Right kidney (tissue), 1 donor: ENCODE results near the gene UBE2D2.
A peak's percentile ranks its signal among the peaks of the same experiment; 100 is the strongest.

ENCODE experiments used
- DNase-seq: peaks from one replicate; pipeline ENCODE4 v3.0.0-alpha.2; 2016

UBE2D2 gene

DNA sequence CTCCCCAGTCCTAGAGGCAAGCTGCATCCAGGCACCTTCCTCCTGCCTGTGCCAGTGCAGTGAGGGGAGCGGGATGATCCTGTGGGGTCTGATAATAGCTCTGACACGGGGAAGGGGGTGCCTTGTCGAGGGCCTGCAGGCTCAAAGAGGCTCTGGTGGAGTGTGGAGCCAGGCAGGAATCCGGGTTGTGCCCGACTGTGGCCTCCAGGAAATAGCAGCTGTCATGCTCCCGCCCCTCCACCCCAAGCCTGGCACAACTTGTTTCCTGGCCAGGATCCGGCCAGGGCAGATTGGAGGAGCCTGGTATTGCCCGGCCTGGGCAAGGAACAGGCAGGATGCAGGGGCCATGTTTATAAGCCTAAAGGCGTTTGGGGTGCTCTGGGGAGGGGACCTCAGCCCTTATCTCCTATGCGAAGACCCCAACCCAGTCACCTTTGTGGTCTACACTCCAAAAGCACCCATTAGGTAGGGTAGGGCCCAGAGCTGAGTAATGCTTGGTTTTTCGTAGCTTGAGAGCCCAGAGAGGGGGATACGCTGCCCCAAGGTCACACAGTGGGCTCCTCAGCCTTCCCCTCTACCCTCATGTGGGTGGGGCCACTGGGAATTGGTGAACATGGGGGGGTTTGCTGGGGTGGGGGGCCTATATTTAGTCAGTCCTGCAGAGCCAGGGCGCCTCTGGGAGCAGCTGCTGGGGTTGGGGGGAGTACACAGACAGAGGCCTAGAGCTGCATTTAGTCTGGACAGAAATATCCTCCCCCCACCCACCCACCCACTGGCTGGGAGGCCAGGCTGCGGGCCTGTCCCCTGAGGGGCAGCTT, 99.2 kb downstream of the UBE2D2 start:
- DNase-seq, result no peak

DNA sequence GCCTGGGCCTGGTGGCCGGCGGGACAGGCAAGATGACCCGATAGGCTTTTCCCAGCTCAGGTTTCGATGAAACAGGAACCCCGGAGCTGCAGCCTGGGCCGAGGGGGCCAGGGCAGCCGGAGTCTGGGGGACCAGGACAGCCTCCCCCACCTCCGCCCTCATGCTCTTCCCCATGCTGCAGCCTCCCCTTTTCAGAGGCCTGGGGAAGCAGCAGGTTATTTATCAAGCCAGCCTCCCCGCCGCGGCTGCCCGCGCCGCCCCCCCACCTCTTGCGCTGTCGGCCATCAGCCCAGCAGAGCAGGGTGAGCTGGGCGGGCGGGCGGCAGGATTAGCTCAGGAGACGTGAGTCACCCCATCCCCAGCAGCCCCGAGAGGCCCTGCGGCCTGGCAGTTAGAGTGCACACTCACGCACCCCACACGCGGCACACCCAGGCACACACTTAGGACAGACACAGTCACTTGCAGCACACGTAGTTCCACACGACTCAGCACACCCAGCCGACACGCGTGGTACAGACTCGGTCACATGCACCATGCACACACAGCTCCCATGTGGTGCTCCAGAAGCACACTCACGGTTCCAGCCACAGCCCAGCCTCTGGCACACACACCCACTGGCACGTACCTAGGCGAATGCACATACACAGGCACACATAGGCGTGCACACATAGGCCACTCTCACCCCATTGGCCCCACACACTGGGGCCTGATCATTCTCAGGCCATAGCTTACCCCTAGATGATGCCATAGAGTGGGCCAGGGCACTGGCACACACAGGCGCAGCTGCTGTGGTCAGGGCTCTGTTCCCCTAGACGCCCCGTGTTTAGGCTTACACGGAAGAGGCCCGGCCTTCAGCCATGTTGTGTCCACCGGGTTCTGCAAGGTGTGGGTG, 100.0 kb downstream of the UBE2D2 start:
- peak; percentile 70 for DNase-seq

DNA sequence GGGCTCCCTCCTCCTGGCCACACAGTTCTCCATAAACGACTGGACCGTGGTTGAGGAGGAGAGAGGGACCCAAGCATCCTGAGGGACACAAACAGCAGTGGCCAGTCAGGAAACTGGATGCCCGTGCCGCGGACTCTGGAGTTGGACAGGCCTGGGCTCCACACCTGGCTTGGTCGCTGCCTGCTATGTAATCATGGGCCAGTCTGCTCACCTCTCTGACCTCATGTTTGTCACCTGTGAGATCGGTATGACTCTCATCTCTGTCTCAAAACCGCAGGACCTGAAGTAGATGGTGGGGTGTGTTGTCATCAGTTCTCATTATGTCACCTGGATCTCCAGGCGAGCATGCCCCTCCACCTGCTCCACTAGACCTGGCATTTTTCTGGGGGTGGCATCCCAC, 101.5 kb downstream of the UBE2D2 start:
- DNase-seq, result no peak

DNA sequence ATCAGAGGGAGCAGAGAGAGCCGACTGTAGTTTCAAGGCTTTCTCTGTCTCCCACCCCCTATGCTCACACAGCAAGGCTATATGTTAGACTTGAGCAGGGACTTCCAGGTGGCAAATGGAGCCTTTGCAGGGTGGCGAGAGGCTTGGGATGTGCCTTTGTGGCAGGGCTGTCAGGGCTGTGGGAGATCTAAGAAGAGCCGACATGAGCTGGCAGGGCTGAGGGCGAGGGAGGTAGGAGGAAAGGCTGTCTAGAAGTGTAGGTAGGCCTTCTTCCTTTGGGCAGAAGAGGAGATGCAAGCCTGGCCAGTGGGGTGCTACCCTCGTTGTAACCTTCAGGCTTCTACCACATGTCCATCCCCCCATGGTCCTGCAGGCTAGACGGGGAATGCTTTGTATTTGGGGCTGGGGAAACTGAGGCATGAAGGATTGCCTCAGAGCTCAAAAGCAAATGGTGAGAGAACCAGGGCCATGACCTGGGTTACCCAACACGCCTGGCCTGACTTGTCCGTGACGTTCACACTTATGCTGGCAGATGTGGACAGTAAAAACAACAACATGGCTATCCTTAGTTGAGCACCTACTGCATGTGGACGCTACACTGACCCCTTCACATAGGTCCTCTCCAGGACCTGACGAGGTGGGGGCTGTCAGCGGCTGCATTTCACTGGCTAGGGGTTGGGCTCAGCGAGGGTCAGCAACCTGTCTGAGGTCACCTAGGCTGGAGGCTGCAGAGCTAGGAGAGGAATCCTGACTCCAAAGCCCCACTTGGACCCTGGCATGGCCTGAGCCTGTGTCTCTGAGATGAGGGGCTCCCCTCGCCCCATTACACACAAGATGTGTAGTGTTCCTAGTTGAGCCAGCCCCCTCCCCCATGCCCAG, 102.3 kb downstream of the UBE2D2 start:
- DNase-seq, result no peak

DNA sequence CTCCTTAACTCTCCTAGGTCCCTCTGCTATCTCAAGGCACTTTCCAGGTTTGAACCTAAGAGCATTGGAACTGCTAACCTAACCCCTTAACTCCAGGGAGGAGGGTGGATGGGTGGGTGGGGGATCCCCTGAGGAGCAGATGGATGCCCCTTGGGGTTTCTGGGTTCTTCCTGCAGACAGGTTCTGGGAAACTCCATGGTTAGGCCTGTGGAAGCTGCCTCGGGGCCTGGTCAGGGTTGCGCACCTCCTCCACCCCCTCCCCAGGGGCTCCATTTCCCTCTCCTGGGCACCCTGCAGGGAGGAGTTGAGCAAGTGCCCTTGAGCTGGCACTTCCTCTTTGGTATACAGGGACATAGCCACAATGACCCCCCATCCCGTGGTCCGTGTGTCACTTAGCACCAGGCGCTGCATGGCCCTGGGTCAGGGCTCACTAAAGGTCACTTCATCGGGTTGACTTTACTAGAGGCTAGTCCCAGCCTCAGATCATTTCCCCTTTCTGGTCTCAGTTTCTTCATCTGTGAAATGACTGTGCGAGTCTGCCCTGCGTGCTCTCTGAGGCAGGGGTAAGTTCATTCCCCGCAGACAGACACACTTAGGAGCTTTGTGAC, 103.1 kb downstream of the UBE2D2 start:
- no peak for DNase-seq

DNA sequence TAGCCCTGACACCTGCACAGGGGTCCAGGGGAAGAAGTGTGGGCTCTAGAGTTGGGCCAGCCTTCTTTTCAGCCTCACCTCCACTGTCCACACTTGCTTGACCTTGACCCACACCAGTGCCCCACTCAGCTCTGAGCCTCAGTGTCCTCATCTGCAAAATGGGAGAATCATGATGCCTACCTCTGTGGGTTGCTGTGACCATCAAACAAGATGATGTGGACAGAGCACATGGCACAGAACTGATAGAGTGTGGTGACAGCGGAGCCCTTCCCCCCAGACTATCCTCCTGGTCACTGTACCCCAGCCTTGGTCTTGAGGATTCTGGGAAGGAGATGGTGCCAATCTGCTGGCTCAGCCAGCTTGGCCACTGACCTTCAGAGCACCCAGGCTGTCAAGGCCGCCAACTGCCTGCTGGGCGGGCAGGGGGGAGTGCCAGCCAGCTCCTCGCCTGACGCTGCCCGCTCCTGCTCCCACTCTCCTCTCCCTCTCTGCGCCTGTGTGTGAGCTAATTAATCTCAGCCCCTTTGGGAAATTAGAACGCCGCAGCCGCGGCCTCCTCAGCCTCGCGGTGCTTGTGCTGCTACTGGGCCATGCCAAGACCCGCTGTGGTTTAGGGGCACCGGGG, 103.7 kb downstream of the UBE2D2 start:
- DNase-seq, result no peak

DNA sequence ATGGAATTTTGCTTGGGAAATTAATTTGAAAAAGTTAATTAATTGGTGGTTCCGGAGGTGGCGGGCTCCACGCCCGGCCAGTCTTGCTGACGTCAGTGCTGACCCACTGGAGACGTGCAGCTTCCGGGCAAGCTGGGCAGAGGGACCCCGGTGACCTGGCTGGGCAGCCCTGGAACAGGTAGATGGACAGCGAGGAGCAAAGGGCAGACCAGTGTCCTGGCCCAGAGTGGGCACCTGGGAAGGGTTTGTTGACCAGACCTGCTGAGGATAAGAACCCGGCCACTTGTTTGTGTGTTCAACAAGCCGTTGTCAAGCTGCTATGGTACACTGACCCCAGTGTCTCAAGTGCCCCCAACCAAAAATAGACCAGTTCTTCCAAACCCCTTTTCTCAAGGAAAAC, 104.5 kb downstream of the UBE2D2 start:
- no peak for DNase-seq

DNA sequence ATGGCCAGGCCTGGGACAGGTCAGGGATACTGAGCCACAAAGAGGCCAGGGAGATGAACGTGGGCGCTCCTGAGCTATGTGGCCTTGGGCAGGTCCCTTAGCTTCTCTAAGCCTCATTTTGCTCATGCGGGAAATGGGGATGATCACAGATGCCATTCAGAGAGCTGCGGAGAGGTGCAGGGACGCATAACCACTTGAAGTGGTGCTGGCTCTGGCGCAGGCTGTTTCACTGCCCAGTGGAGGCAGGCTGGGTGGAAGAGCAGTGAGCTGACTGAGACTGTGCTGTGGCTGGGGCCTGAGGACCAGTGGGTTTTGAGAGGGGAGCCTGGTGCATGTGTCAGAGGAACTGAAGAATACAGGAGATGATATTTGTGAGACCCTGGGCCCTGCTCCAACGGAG, 105.4 kb downstream of the UBE2D2 start:
- DNase-seq, result no peak

DNA sequence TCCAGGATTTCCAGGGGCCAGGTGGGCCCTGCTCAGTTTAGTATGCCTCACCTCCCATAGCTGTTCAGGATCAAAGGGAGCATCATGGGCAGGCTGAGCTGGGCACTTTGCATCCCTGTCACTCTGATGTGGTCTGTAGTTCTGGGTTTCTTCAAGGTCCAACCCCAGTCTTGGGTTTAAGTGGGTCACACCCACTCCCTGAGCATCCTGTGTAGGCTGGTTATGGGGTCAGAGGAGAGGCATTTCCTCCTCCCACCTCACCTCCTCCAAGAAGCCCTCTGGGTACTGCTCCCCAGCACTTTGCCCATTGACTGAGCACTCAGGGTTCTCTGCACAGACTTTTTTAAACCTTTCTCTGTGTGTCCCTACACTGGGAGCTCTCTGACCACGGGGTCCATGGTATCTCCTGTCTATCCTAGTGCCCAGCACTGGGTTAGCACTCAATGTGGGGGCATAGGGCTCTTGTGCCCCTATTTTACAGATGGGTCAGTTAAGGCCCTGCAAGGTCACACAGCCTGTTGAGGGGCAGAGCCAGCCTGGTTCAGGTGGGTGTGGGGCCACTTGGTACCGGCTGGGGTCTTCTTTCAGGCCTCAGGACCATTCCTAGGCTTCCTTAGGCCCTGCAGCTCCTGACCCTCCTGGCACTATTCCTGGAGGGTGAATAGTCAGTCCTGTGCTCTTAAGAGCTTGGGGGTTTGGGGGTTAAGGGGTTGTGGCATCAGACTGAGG, 106.0 kb downstream of the UBE2D2 start:
- no peak for DNase-seq

DNA sequence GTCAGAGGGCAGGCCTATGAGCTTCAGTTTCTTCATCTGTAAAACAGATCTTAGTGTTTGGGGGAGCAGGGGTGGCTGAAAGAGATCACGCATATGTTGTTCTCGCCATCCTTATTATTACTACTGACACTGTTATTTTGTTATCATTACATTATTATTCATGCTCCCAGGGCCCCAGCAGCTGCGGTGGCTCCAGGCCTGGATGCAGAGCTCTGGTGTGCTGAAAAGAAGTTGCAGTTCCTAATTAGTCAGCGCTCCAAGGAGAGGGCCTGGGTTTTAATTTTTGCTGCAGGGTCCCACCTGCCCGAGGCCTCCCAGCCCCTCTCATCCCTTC, 106.6 kb downstream of the UBE2D2 start:
- DNase-seq, result no peak

DNA sequence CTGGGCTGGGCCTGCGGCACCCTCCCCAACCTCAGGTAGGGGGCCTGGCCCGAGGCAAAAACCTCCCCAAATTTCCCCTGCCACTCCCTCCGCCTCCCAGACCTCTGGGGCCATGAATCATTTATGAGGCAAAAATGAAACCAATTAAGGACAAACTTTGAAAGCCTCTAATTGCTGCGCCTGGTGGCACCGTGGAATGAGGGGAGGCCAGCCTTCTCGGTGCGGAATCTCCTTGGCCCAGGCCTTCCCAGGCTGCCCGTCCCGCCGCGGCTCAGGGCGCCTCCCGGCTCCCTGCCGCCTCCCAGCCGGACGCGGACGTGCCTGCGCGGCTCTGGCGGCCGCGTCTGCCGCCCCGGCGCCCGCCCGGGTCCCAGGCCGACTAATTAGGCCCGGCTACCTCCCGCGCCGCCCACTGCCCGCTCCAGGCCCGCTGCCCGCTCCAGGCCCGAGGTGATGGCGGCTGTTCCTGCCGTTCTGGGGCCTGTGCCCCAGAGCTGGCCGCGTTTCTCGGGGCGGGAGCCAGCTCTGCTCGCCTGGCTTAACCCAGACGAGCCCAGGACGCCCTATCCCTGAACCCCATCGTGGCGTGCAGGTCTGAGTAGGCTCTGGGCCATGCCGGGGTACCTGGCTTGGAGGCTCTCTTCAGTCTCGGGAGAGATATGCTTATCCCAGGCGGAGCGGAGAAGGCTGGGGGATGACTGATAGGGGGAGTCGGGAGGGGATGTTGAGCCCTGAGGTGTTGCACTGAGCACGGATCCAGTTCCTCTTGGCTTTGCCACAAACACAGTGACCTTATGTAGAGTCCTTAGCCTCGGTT, 107.1 kb downstream of the UBE2D2 start:
- DNase-seq, result peak; percentile 73

DNA sequence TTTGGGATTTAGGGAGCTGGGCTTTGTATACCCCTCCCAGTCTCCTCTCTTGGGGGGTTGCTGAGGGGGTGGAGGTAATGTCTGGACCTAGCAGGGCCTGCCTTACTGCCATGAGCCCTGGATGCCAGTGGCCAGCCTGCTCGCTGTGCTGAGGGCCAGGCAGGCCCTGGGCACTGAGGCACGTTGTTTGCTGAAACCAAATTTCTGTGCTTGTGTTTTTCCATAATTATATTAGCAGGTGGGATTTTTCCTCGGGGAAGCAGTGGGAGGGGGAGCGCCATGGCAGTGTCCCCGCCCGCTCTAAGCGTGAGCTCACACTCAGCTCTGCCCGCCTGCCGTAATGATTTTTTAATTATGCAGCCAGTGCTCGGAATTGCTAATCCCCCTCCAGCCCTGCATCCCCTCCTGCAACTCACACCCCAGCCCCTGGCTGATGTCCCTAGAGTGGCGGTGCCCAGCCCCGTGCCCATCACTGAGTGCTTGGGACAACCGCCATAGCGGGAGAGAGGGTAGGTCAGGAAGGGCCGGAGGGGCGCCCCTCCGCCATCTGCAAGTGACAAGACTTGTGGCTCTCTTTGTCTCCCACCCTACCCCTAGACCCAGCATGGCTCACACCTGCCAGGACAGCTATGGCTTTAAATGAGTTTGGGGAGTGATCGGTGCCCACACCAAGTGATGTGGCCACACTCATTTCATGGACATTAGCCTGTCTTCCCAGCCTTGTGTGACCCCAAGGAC, 108.0 kb downstream of the UBE2D2 start:
- DNase-seq, result no peak

DNA sequence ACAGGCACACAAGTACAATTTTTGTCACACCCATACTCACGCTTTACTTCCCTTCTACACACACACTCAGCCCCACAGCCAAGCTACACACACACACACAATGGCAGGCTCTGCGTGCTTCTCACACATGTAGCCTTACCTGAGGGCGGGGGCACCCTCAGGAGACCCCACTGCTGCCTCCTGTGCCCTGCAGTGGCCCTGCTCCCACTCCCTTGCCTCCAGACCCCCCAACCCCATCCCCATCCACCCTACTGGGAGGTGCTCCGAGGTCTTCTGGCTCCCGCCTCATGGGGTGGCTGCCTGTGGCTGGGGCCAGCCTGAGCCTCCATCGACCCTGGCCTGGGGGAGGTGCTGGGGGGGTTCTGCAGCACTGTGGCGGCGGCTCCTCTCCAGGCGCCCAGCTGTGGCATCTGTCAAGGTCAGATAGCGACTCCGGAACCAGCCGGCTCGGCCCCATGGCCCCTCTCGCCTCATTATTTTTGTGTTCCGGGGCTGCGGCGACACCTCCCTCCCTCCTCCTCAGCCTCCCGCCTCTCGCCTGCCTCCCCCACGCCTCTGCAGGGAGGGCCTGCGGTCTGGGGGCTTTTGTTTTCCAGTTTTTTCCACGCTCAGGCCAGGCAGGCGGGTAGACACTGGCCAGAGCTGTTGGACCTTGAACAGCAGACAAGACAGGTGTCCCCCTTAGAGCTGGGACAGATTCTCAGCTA, 108.7 kb downstream of the UBE2D2 start:
- DNase-seq, result peak; percentile 77

DNA sequence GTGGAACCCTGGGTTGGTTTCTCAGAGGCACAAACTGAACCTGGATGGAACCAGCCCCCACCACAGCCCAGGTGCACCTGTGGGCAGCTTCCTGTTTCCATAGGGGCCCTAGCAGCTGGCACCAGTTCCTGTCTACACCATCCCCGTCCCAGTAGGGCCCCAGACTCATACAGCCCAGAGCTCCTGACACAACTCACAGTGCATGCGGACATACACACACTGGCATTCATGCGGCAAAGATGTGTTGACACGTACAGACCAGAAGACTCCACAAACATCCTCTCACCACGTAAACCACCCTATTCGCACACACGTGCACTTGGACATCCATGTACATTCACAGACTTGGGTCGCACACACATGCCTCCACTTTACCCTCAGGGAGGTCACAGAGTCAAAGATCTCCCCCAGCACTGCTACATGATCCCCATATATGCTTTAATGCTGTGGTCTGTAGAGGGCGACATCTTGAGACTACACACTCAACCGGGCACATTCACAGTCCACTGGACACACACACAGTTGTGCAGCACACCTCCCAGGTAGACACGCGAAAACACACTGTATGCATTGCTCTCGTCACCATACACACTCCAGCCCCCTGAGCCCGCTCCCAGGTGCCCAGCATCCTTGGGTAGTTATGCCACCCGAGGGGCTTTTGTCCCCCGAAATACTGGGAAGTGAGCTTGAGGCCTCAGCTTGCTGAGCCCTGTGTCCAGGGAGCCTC, 109.4 kb downstream of the UBE2D2 start:
- peak; percentile 58 for DNase-seq

DNA sequence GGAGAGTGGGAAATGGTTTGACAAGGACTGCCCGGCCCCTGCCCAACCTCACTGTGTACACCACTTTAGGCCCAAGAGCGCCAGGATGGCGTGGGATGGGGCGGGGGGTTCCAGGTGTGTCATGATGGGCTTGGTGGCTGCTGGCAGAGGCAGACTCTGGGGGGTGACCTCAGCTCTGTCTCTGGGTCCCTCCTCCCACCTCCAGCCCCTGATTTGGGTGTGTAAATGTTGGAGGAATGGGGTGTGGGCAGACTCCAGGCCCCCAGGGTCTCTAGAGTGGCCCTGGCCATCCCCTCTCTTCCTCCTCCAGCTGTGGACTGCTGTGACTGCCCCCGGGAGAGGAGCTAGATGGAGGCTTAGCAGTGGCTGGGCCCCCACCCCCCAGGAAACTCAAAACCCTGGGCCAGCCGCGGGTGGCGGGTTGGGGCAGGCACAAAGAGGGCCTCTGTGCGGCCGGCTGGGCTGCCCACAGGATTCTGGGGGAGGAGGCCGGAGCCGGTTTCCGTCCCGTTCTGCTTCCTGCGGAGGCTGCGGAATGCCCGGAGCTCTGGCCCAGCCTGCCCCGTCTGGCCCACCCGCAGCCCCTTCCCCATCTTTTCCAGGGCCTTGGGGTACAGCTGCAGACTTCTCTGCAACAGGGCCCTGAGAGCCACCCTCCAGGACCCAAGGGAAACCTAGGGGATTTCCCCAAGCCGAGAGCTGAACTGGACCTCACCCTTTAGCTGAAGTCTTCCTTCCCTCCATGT, 110.1 kb downstream of the UBE2D2 start:
- peak; percentile 66 for DNase-seq

DNA sequence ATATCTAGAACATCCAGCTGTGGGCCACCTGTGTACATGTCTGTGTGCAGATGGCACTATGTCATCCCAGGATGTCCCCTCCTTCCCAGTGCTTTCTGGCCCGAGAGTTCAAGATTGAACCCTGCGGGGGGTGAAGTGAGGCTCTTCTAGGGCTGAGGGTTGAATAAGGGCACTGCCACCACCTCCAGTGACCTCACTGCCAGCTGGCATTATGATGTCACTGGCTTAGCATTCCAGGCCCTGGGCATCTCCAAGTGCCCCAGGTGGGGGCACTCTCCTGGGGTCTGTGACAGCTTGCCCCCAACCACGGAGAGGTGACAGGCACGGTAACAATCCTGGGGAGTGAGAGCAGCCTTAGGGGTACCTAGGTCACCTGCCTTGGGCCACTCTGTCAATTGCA, 114.1 kb downstream of the UBE2D2 start:
- no peak for DNase-seq

DNA sequence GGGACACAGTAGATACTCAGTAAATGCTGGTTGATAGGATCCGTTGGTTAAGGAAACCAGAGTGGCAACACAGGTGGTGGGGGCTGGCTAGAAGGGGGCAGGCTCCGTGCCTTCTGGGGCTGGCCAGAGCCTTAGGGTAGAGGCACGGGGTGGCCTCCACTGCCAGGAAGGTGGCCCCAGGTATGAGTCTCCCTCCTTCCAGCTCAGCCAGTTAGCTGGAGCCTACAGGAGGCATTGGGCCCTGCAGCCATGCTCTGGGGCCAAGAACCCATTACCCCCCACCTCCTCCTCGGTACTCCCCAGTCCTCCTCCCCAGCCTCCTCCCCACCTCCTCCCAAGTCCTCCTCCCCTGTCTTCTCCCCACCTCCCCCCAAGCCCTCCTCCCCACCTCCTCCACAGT, 114.7 kb downstream of the UBE2D2 start:
- no peak for DNase-seq
